Body of pancreas (tissue), 4 donors: Measurements from ENCODE around the gene PHC2.

Source experiments
- CTCF ChIP-seq, 7 experiments: fragments of 450-650 bp in 4 of 7; fragments of 200-600 bp in 3 of 7; sonication (generic) in 3 of 7; IDR thresholded peaks; one replicate each; pipeline ENCODE4 v1.5.1; 2016 to 2019; ENCODE audit warnings: antibody characterized with exemption in 7 of 7
- POLR2A ChIP-seq, 3 donors: fragments of 450-650 bp; IDR thresholded peaks; one replicate each; pipeline ENCODE4 v1.6.1; 2016; ENCODE audit warnings: antibody characterized with exemption in 3 of 3, mild to moderate bottlenecking in 2 of 3

DNA sequence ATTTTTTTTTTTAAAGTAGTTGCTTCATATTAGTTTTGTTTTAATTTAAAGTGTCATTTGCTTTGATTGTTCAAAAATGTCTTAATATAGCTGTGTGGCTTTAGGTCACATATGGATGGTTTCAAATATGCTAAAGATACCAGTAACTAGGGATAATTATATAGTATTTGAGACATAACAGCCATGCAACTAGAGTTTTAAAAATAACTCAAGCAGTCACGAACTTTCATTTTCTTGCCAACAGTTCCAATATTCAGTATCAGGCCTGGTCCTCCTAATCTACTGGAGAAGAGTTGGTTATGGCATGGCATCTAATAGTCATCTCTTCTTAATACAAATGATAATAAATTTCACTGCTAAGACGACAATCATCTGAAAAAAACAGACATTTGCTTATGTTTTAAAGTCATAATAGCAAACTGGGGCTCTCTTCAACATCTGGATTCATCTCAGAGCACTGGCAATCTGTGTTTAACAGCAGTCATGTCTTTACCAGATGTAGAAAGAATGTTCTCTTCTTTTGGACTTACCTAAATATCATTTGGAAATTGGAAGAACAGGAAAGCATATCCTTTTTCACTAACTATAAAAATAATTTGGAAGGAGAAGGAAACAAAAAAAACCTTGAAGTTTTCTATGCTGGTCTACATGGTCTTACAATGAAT, 85.9 kb downstream of the PHC2 start:
- no peak for TF ChIP-seq CTCF (IDR thresholded peaks at IDR 0.05)
- no peak for TF ChIP-seq POLR2A (IDR thresholded peaks at IDR 0.05)
